HEK293T (cell line): ENCODE measurements around the gene PARP16.

Experiments used
- ARNT ChIP-seq: fragments of 450-650 bp; IDR thresholded peaks from 2 replicates; pipeline ENCODE4 v1.6.1; 2017; ENCODE audit warnings: mild to moderate bottlenecking
- BHLHE40 ChIP-seq: fragments of 450-650 bp; IDR thresholded peaks from 2 replicates; pipeline ENCODE4 v1.6.1; 2016; ENCODE audit warnings: mild to moderate bottlenecking, moderate library complexity, borderline replicate concordance
- CTBP1 ChIP-seq: fragments of 450-650 bp; IDR thresholded peaks from 2 replicates; pipeline ENCODE4 v1.6.1; 2016; ENCODE audit warnings: borderline replicate concordance
- ELF4 ChIP-seq: fragments of 450-650 bp; IDR thresholded peaks from 2 replicates; pipeline ENCODE4 v1.6.1; 2017; ENCODE audit warnings: antibody characterized with exemption
- FOXA1 ChIP-seq: fragments of 450-650 bp; IDR thresholded peaks from 2 replicates; pipeline ENCODE4 v1.6.1; 2016; ENCODE audit warnings: mild to moderate bottlenecking
- FOXK2 ChIP-seq: fragments of 450-650 bp; IDR thresholded peaks from 2 replicates; pipeline ENCODE4 v1.6.1; 2016; ENCODE audit warnings: mild to moderate bottlenecking
- FOXM1 ChIP-seq: fragments of 450-650 bp; IDR thresholded peaks from 2 replicates; pipeline ENCODE4 v1.6.1; 2017; ENCODE audit warnings: mild to moderate bottlenecking, borderline replicate concordance
- HDGF ChIP-seq: fragments of 450-650 bp; IDR thresholded peaks from 2 replicates; pipeline ENCODE4 v1.6.1; 2017; ENCODE audit warnings: antibody characterized with exemption, borderline replicate concordance
- L3MBTL2 ChIP-seq: fragments of 450-650 bp; conservative IDR thresholded peaks from 2 replicates; pipeline ENCODE4 v1.6.1; 2016; ENCODE audit warnings: mild to moderate bottlenecking
- NFRKB ChIP-seq: fragments of 450-650 bp; IDR thresholded peaks from 2 replicates; pipeline ENCODE4 v1.6.1; 2016; ENCODE audit warnings: mild to moderate bottlenecking, moderate library complexity
- SP1 ChIP-seq: fragments of 450-650 bp; IDR thresholded peaks from 2 replicates; pipeline ENCODE4 v1.6.1; 2017
- ZNF384 ChIP-seq: fragments of 450-650 bp; IDR thresholded peaks from 2 replicates; pipeline ENCODE4 v1.6.1; 2016

GRCh38 chr15:65210770-65211481 lies 75.8 kb downstream of the PARP16 start, which contains the start of gene CILP:
- no peak for TF ChIP-seq ARNT
- no peak for TF ChIP-seq CTBP1
- no peak for TF ChIP-seq L3MBTL2
- no peak for TF ChIP-seq HDGF
- no peak for TF ChIP-seq SP1
- no peak for TF ChIP-seq BHLHE40
- TF ChIP-seq FOXM1 = no peak
- TF ChIP-seq ELF4 = no peak
- TF ChIP-seq ZNF384 = no peak
- TF ChIP-seq FOXK2 = no peak
- TF ChIP-seq NFRKB = no peak
- TF ChIP-seq FOXA1 = no peak
